Stomach (tissue), 9 donors: Measurements from ENCODE around the gene PRDM8. TPM values are rescaled to one million over a fixed set of nuclear protein-coding genes. Genes with fewer than 3 reads are reported as not detected.

Experiments used
- DNase-seq, 2 donors: peaks; one replicate each; pipeline versions ENCODE4 v3.0.0 to v3.0.0-alpha.2; 2013 to 2019
- H3K27ac ChIP-seq, 5 donors: fragments of 200-600 bp in 4 of 5; sonication (generic) in 4 of 5; one replicate each; pipeline ENCODE4 v1.5.1; 2013 to 2019; ENCODE audit warnings: mild to moderate bottlenecking in 1 of 5, moderate library complexity in 1 of 5
- H3K27me3 ChIP-seq, 3 donors: fragments of 200-600 bp; sonication (generic); one replicate each; pipeline ENCODE4 v1.5.1; 2017 to 2019; ENCODE audit warnings: mixed run types in 1 of 3
- H3K36me3 ChIP-seq, 4 donors: fragments of 200-600 bp; sonication (generic); 1 replicate in 3 of 4; 2 replicates in 1 of 4; pipeline ENCODE4 v1.5.1; 2016 to 2019
- H3K4me1 ChIP-seq, 4 donors: fragments of 200-600 bp; sonication (generic); one replicate each; pipeline ENCODE4 v1.5.1; 2016 to 2019
- H3K4me3 ChIP-seq, 4 donors: fragments of 200-600 bp; sonication (generic) in 3 of 4; one replicate each; pipeline ENCODE4 v1.5.1; 2016 to 2019; ENCODE audit warnings: mild to moderate bottlenecking in 1 of 4
- H3K9me3 ChIP-seq, 4 donors: fragments of 200-600 bp; sonication (generic); one replicate each; pipeline ENCODE4 v1.5.1; 2016 to 2019
- EP300 ChIP-seq: sonication (generic); formaldehyde crosslinking; IDR thresholded peaks from one replicate; pipeline ENCODE4 v1.6.1; 2017; ENCODE audit warnings: antibody characterized with exemption
- POLR2A ChIP-seq, 4 donors: fragments of 450-650 bp; IDR thresholded peaks; one replicate each; pipeline ENCODE4 v1.6.1; 2016; ENCODE audit warnings: antibody characterized with exemption in 4 of 4, control low read depth in 2 of 4, mild to moderate bottlenecking in 1 of 4, moderate library complexity in 1 of 4
- POLR2AphosphoS5 ChIP-seq, 3 donors: sonication (generic); formaldehyde crosslinking; IDR thresholded peaks; one replicate each; pipeline ENCODE4 v1.6.1; 2016; ENCODE audit warnings: antibody characterized with exemption in 3 of 3
- WGBS, 5 donors: extraction: QIAGEN DNeasy Blood & Tissue Kit in 3 of 5; methylation state at CpG; one replicate each; pipeline versions ENCODE4 v1.1.5 to v1.1.7; 2013 to 2018; 5-methylcytosine and 5-hydroxymethylcytosine counted together
- intact Hi-C: fragments of 100-400 bp; cut with DNase I; formaldehyde crosslinking; loops from one replicate; pipeline ENCODE4 v1.15.1; 2023; ENCODE audit warnings: low total_unique reads
- polyA plus RNA-seq, 3 donors: library from polyadenylated mRNA; stranded (reverse); fragments of 200-250 nt; gene quantifications; one replicate each; pipeline ENCODE4 v1.2.3, GENCODE V29; 2013
- total RNA-seq, 5 donors: library from RNA; depleted of rRNA; stranded (reverse); fragments of >200 nt; gene quantifications; one replicate each; pipeline versions ENCODE4 v1.1.0 to v1.2.3, GENCODE V29; 2014 to 2016
- TF ChIP-seq, protein P1 (sequence below), 7 experiments: fragments of 450-650 bp in 4 of 7; fragments of 200-600 bp in 3 of 7; sonication (generic) in 3 of 7; IDR thresholded peaks; one replicate each; pipeline ENCODE4 v1.5.1; 2016 to 2019; ENCODE audit warnings: antibody characterized with exemption in 7 of 7, control low read depth in 2 of 7, mild to moderate bottlenecking in 1 of 7
- donor health status: healthy with polysubstance abuse.
- donor health status: Bipolar disorder and iron deficiency.
- donor health status: healthy.

The PRDM8 gene
- total and polyA plus RNA-seq, 8 donors, result 1.6 to 22.8 (median 2.9) TPM; not detected in 1

DNA sequence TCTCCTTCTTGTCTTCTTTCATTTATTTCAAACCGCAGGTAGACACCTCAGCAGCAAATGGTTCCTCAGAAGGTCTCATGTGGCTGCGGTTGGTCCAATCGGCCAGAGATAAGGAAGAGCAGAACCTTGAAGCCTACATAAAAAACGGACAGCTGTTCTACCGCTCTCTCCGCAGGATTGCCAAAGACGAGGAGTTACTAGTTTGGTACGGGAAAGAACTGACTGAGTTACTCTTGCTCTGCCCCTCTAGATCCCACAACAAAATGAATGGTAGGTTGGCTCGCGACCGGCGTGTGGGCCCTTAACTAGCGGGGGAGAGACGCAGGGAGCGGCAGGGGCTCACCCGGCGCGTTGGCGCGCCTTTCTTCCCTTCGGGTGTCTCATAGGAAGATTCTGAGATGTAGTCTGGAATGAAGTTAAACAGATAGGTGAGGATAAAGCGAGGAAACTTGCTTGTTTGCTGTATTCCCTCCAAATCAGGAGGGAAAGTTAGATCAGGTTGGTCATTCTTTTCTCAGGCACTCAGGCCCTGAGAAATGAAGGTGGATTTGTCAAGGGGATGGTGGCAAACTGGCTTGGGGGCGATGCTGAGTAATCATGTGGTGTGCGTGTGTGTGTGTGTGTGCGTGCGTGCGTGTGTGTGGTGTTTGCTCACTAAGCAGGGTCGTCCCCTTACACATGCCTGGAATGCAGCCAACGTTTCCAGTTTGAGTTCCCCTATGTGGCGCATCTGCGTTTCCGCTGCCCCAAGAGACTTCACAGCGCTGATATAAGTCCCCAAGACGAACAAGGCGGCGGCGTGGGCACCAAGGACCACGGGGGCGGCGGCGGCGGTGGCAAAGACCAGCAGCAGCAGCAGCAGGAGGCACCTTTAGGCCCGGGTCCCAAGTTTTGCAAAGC lies 4.2 kb downstream of the PRDM8 start:
- peak overlapping the region; percentile 9 to 90 (median 77) for H3K27ac ChIP-seq
- intact Hi-C loops, result no loop called here

DNA sequence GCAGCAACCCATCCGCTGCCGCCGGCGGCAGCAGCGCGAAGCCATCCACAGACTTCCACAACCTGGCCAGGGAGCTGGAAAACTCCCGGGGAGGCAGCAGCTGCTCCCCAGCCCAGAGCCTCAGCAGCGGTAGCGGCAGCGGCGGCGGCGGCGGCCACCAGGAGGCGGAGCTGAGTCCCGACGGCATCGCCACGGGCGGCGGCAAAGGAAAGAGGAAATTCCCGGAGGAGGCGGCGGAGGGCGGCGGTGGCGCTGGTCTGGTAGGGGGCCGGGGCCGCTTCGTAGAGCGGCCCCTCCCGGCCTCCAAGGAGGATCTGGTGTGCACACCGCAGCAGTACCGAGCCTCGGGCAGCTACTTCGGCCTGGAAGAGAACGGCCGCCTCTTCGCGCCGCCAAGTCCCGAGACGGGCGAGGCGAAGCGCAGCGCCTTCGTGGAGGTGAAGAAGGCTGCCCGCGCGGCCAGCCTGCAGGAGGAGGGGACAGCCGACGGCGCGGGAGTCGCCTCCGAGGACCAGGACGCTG lies 4.9 kb downstream of the PRDM8 start:
- H3K9me3 ChIP-seq, result no peaks in the 10 kb centered on the region
- TF ChIP-seq EP300 (no peak), POLR2A (IDR thresholded peaks at IDR 0.05) (no peak), POLR2AphosphoS5 (IDR thresholded peaks at IDR 0.05) (peak; percentile 2 to 70 (median 52))
- TF ChIP-seq, protein P1, sequence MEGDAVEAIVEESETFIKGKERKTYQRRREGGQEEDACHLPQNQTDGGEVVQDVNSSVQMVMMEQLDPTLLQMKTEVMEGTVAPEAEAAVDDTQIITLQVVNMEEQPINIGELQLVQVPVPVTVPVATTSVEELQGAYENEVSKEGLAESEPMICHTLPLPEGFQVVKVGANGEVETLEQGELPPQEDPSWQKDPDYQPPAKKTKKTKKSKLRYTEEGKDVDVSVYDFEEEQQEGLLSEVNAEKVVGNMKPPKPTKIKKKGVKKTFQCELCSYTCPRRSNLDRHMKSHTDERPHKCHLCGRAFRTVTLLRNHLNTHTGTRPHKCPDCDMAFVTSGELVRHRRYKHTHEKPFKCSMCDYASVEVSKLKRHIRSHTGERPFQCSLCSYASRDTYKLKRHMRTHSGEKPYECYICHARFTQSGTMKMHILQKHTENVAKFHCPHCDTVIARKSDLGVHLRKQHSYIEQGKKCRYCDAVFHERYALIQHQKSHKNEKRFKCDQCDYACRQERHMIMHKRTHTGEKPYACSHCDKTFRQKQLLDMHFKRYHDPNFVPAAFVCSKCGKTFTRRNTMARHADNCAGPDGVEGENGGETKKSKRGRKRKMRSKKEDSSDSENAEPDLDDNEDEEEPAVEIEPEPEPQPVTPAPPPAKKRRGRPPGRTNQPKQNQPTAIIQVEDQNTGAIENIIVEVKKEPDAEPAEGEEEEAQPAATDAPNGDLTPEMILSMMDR (IDR thresholded peaks at IDR 0.05), result peak in 5 of 7 experiments; percentile 73 to 89 (median 82)
- peak overlapping the region; percentile 9 to 90 (median 77) for H3K27ac ChIP-seq
- H3K4me1 ChIP-seq, result peaks cover 25 to 36% (median 33%) of the 10 kb centered on the region in 4 donors
- peaks cover 0 to 1% (median 0%) of the 10 kb centered on the region in 4 donors for H3K36me3 ChIP-seq
- peak; percentile 87 to 94 for DNase-seq
- intact Hi-C loops, result no loop called here
- 0 to 1% (median 1%) methylated on average over 12 to 58 of the region's 58 CpGs for WGBS, 5 donors
- H3K4me3 ChIP-seq, result peak overlapping the region; percentile 68 to 76 (median 70)
- H3K27me3 ChIP-seq, result peaks cover 0 to 70% (median 17%) of the 10 kb centered on the region in 3 donors

More for the DNA sequence above, 4.2 kb downstream of the PRDM8 start:
- Histone ChIP-seq H3K9me3 (no peaks in the 10 kb centered on the region), H3K4me3 (peak overlapping the region; percentile 68 to 76 (median 70)), H3K36me3 (peaks cover 0 to 9% (median 0%) of the 10 kb centered on the region in 4 donors), H3K4me1 (peaks cover 25 to 43% (median 39%) of the 10 kb centered on the region in 4 donors), H3K27me3 (peaks cover 0 to 70% (median 24%) of the 10 kb centered on the region in 3 donors)
- peak in 1 of 2 donors; percentile 79 for DNase-seq
- 21 to 35% (median 24%) methylated on average over 38 to 43 of the region's 43 CpGs for WGBS, 5 donors
- no peak for TF ChIP-seq EP300
- no peak for TF ChIP-seq POLR2A (IDR thresholded peaks at IDR 0.05)
- TF ChIP-seq, protein P1 (IDR thresholded peaks at IDR 0.05), result no peak
- TF ChIP-seq POLR2AphosphoS5 (IDR thresholded peaks at IDR 0.05), result no peak

DNA sequence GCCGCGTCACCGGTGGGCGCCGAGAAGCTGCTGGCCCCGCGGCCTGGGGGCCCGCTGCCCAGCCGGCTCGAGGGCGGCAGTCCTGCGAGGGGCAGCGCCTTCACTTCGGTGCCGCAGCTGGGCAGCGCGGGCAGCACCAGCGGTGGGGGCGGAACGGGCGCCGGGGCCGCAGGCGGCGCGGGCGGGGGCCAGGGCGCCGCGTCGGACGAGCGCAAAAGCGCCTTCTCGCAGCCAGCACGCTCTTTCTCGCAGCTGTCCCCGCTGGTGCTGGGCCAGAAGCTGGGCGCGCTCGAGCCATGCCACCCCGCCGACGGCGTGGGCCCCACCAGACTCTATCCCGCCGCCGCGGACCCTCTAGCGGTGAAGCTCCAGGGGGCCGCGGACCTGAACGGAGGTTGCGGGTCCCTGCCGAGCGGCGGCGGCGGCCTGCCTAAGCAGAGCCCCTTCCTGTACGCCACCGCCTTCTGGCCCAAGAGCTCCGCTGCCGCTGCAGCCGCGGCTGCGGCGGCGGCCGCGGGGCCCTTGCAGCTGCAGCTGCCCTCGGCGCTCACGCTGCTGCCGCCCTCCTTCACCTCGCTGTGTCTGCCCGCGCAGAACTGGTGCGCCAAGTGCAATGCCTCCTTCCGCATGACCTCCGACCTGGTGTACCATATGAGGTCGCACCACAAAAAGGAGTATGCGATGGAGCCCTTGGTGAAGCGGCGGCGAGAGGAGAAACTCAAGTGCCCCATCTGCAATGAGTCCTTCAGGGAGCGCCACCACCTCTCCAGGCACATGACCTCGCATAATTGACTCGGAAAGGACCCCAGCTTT lies 5.6 kb downstream of the PRDM8 start:
- intact Hi-C loops, result no loop called here
- peak in 1 of 2 donors; percentile 70 for DNase-seq
- Histone ChIP-seq H3K27ac (peak overlapping the region; percentile 9 to 90 (median 77)), H3K9me3 (no peaks in the 10 kb centered on the region), H3K4me3 (peak overlapping the region; percentile 68 to 76 (median 70)), H3K4me1 (peaks cover 22 to 29% (median 26%) of the 10 kb centered on the region in 4 donors), H3K27me3 (peaks cover 0 to 69% (median 10%) of the 10 kb centered on the region in 3 donors), H3K36me3 (no peaks in the 10 kb centered on the region)
- WGBS, 5 donors, result 1 to 11% (median 3%) methylated on average over 17 to 88 of the region's 88 CpGs
- TF ChIP-seq POLR2AphosphoS5 (IDR thresholded peaks at IDR 0.05) (no peak), POLR2A (IDR thresholded peaks at IDR 0.05) (no peak), EP300 (no peak)
- TF ChIP-seq, protein P1 (IDR thresholded peaks at IDR 0.05), result no peak
